H9 (cell line): ENCODE measurements around the gene FN1. TPM values are rescaled to one million over a fixed set of nuclear protein-coding genes. Genes with fewer than 3 reads are reported as not detected.

Experiments
- DNase-seq: peaks from one replicate; pipeline ENCODE4 v3.0.0-alpha.2; 2017
- H2AFZ ChIP-seq: one replicate; pipeline ENCODE4 v1.6.1; 2013; ENCODE audit warnings: mild to moderate bottlenecking, low read length, control low read depth, moderate library complexity
- H2AK5ac ChIP-seq: 2 replicates; pipeline ENCODE4 v1.6.1; 2013; ENCODE audit warnings: low read length, control low read depth, mixed read lengths; ENCODE audit not compliant: insufficient read length
- H2BK120ac ChIP-seq: one replicate; pipeline ENCODE4 v1.6.1; 2013; ENCODE audit warnings: low read depth, mild to moderate bottlenecking, low read length, control low read depth, inconsistent platforms; ENCODE audit not compliant: poor library complexity, severe bottlenecking
- H2BK12ac ChIP-seq: 2 replicates; pipeline ENCODE4 v1.6.1; 2013; ENCODE audit warnings: low read length, control low read depth, mixed read lengths, low read depth; ENCODE audit not compliant: insufficient read length
- H2BK15ac ChIP-seq: 2 replicates; pipeline ENCODE4 v1.6.1; 2013; ENCODE audit warnings: low read depth, low read length, control low read depth
- H2BK20ac ChIP-seq: one replicate; pipeline ENCODE4 v1.6.1; 2013; ENCODE audit warnings: low read depth, mild to moderate bottlenecking, low read length, control low read depth, inconsistent platforms; ENCODE audit not compliant: poor library complexity, severe bottlenecking
- H2BK5ac ChIP-seq: 2 replicates; pipeline ENCODE4 v1.6.1; 2013; ENCODE audit warnings: low read length, control low read depth, mixed read lengths; ENCODE audit not compliant: insufficient read length
- H3K14ac ChIP-seq: 2 replicates; pipeline ENCODE4 v1.6.1; 2013; ENCODE audit warnings: low read length, control low read depth; ENCODE audit not compliant: insufficient read depth
- H3K18ac ChIP-seq: 2 replicates; pipeline ENCODE4 v1.6.1; 2013; ENCODE audit warnings: low read depth, mild to moderate bottlenecking, mixed read lengths, low read length, control low read depth; ENCODE audit not compliant: insufficient read length
- H3K23ac ChIP-seq: 2 replicates; pipeline ENCODE4 v1.6.1; 2013; ENCODE audit warnings: low read length, control low read depth, mixed read lengths, low read depth; ENCODE audit not compliant: insufficient read length
- H3K23me2 ChIP-seq: 2 replicates; pipeline ENCODE4 v1.6.1; 2013; ENCODE audit warnings: low read depth, mild to moderate bottlenecking, mixed read lengths, low read length, control low read depth; ENCODE audit not compliant: insufficient read length, poor library complexity, severe bottlenecking
- H3K27ac ChIP-seq: 2 replicates; pipeline ENCODE4 v1.5.1; 2013; ENCODE audit warnings: low read length, control low read depth, mixed read lengths, low read depth; ENCODE audit not compliant: insufficient read length
- H3K27me3 ChIP-seq: 2 replicates; pipeline ENCODE4 v1.6.1; 2013; ENCODE audit warnings: low read length, control low read depth, inconsistent platforms; ENCODE audit not compliant: insufficient read depth
- H3K4ac ChIP-seq: 2 replicates; pipeline ENCODE4 v1.6.1; 2013; ENCODE audit warnings: low read depth, mild to moderate bottlenecking, control low read depth, inconsistent platforms, low read length, moderate library complexity
- H3K4me1 ChIP-seq: 2 replicates; pipeline ENCODE4 v1.6.1; 2013; ENCODE audit warnings: low read length, control low read depth, inconsistent platforms; ENCODE audit not compliant: insufficient read depth
- H3K4me2 ChIP-seq: 2 replicates; pipeline ENCODE4 v1.6.1; 2013; ENCODE audit warnings: low read length, control low read depth, mixed read lengths; ENCODE audit not compliant: insufficient read length, insufficient read depth
- H3K56ac ChIP-seq: 2 replicates; pipeline ENCODE4 v1.6.1; 2013; ENCODE audit warnings: low read depth, mild to moderate bottlenecking, mixed read lengths, low read length, control low read depth; ENCODE audit not compliant: insufficient read length
- H3K79me1 ChIP-seq: 2 replicates; pipeline ENCODE4 v1.6.1; 2013; ENCODE audit warnings: low read depth, mild to moderate bottlenecking, moderate library complexity, low read length, control low read depth, inconsistent platforms; ENCODE audit not compliant: insufficient read depth, poor library complexity, severe bottlenecking
- H3K79me2 ChIP-seq: 2 replicates; pipeline ENCODE4 v1.6.1; 2013; ENCODE audit warnings: low read length, control low read depth, inconsistent platforms; ENCODE audit not compliant: insufficient read depth
- H3K9ac ChIP-seq: 2 replicates; pipeline ENCODE4 v1.6.1; 2013; ENCODE audit warnings: low read length, control low read depth, mixed read lengths; ENCODE audit not compliant: insufficient read length; ENCODE audit errors: extremely low read depth
- H3K9me3 ChIP-seq: one replicate; pipeline ENCODE4 v1.6.1; 2013; ENCODE audit warnings: low read depth, low read length, inconsistent platforms; ENCODE audit not compliant: control insufficient read depth
- H3T11ph ChIP-seq: one replicate; pipeline ENCODE4 v1.6.1; 2013; ENCODE audit warnings: mild to moderate bottlenecking, low read length, control low read depth, inconsistent platforms
- H4K20me1 ChIP-seq: one replicate; pipeline ENCODE4 v1.6.1; 2013; ENCODE audit not compliant: control insufficient read depth, insufficient read length, insufficient read depth
- H4K5ac ChIP-seq: 2 replicates; pipeline ENCODE4 v1.6.1; 2013; ENCODE audit warnings: low read depth, mild to moderate bottlenecking, mixed read lengths, low read length, control low read depth; ENCODE audit not compliant: insufficient read length
- H4K8ac ChIP-seq: replicated peaks from 2 replicates; pipeline ENCODE4 v1.6.1; 2013; ENCODE audit warnings: low read length, control low read depth, mixed read lengths, low read depth; ENCODE audit not compliant: insufficient read length
- H4K91ac ChIP-seq: 2 replicates; pipeline ENCODE4 v1.6.1; 2013; ENCODE audit warnings: low read depth, mild to moderate bottlenecking, moderate library complexity, mixed read lengths, low read length, control low read depth; ENCODE audit not compliant: insufficient read length
- H3K27ac Mint-ChIP-seq, 3 experiments: 2 replicates in 2 of 3; 3 replicates in 1 of 3; pipeline ENCODE4 v1.8.0; 2020 to 2021; ENCODE audit warnings: mixed read lengths in 3 of 3, mild to moderate bottlenecking in 1 of 3, moderate library complexity in 1 of 3
- H3K27me3 Mint-ChIP-seq: 2 replicates; pipeline ENCODE4 v1.8.0; 2021; ENCODE audit warnings: low read depth, mild to moderate bottlenecking, moderate library complexity, mixed read lengths
- H3K36me3 Mint-ChIP-seq, 3 experiments: 2 replicates in 2 of 3; 3 replicates in 1 of 3; pipeline ENCODE4 v1.8.0; 2020 to 2021; ENCODE audit warnings: low read depth in 3 of 3, mixed read lengths in 3 of 3; ENCODE audit not compliant: insufficient read depth in 1 of 3
- H3K4me1 Mint-ChIP-seq, 2 experiments: 2 replicates each; pipeline ENCODE4 v1.8.0; 2020; ENCODE audit warnings: mixed read lengths in 2 of 2
- H3K4me3 Mint-ChIP-seq, 2 experiments: 2 replicates in 1 of 2; 3 replicates in 1 of 2; pipeline ENCODE4 v1.8.0; 2020 to 2021; ENCODE audit warnings: mild to moderate bottlenecking in 2 of 2, mixed read lengths in 2 of 2, moderate library complexity in 1 of 2
- H3K9me3 Mint-ChIP-seq, 2 experiments: 2 replicates in 1 of 2; 3 replicates in 1 of 2; pipeline ENCODE4 v1.8.0; 2020; ENCODE audit warnings: mild to moderate bottlenecking in 2 of 2, mixed read lengths in 2 of 2, moderate library complexity in 1 of 2
- CTCF ChIP-seq: fragments of 200-600 bp; sonication (generic); conservative IDR thresholded peaks from 3 replicates; pipeline ENCODE4 v1.8.0; 2021; ENCODE audit warnings: antibody characterized with exemption, mild to moderate bottlenecking
- WGBS: extraction: QIAGEN DNeasy Blood & Tissue Kit; methylation state at CpG from one replicate; pipeline ENCODE4 v1.1.7; 2013; ENCODE audit warnings: missing lambda C conversion rate, low lambda C conversion rate, mixed read lengths; ENCODE audit not compliant: insufficient read length; ENCODE audit errors: extremely low coverage; 5-methylcytosine and 5-hydroxymethylcytosine counted together
- total RNA-seq: library from RNA; stranded (reverse); gene quantifications from 2 replicates; pipeline ENCODE4 v1.2.1, GENCODE V29; 2021

The FN1 gene
- total RNA-seq, 1 experiment from 2014 or later: 56.0 TPM

GRCh38 chr2:215479536-215480240 is 43.8 kb upstream of the FN1 start:
- no peaks in the 10 kb centered on the region for H3K27me3 ChIP-seq
- H3K4ac ChIP-seq: no peak overlapping the region
- H2AK5ac ChIP-seq: no peak overlapping the region
- H3K23me2 ChIP-seq: no peaks in the 10 kb centered on the region
- Mint-ChIP-seq H3K27me3 (no peaks in the 10 kb centered on the region), H3K27ac (no peak overlapping the region), H3K36me3 (no peaks in the 10 kb centered on the region), H3K4me1 (peaks cover 3 to 11% of the 10 kb centered on the region in 2 experiments; a peak in 3 of 4 replicates), H3K9me3 (no peaks in the 10 kb centered on the region), H3K4me3 (no peak overlapping the region)
- no peaks in the 10 kb centered on the region; the same call in 1 of the 2 replicates for H3K4me1 ChIP-seq
- no peak overlapping the region for H2BK12ac ChIP-seq
- no peak overlapping the region for H3K14ac ChIP-seq
- no peak overlapping the region for H4K8ac ChIP-seq
- no CpG with 5 or more reads among the region's 6 CpGs for WGBS
- H3K18ac ChIP-seq: no peak overlapping the region
- peak; percentile 41 for DNase-seq
- no peak overlapping the region for H3K27ac ChIP-seq
- H3K4me2 ChIP-seq: no peak overlapping the region
- H4K20me1 ChIP-seq: no peaks in the 10 kb centered on the region
- no peak overlapping the region for H3K9ac ChIP-seq
- no peaks in the 10 kb centered on the region for H3K9me3 ChIP-seq
- no peak overlapping the region for H2BK20ac ChIP-seq
- H3T11ph ChIP-seq: no peak overlapping the region
- H3K23ac ChIP-seq: no peak overlapping the region
- no peak overlapping the region for H2BK120ac ChIP-seq
- no peak overlapping the region for H2BK5ac ChIP-seq
- H4K5ac ChIP-seq: no peak overlapping the region
- no peak for TF ChIP-seq CTCF
- no peaks in the 10 kb centered on the region for H3K79me2 ChIP-seq
- no peak overlapping the region for H4K91ac ChIP-seq
- no peak overlapping the region for H2AFZ ChIP-seq
- no peak overlapping the region for H3K56ac ChIP-seq
- H3K79me1 ChIP-seq: no peaks in the 10 kb centered on the region
- no peak overlapping the region for H2BK15ac ChIP-seq
